PC-3 (cell line): ENCODE results near the gene GSK3B. TPM values are rescaled to one million over a fixed set of nuclear protein-coding genes. Genes with fewer than 3 reads are reported as not detected.

Experiments used
- ATAC-seq: fragments of 200-7000 bp; cut with Tn5 transposase; 2 replicates; pipeline ENCODE4 v1.9.1; 2020; ENCODE audit warnings: mild to moderate bottlenecking, moderate library complexity
- BruUV-seq: library from RNA; stranded (reverse); fragments of 400-500 nt; replicated peaks from 2 replicates; lab custom pipeline; 2021; lab: Mats Ljungman, UMichigan
- CTCF ChIA-PET: fragments of 300-600 bp; sonication (Branson Sonifier 250); formaldehyde crosslinking; loops from one replicate; lab custom pipeline; 2022; ENCODE audit warnings: antibody characterized with exemption; lab: Charles Lee
- POLR2A ChIA-PET: fragments of 300-600 bp; sonication (Branson Sonifier 250); formaldehyde crosslinking; loops from one replicate; lab custom pipeline; 2022; ENCODE audit warnings: antibody characterized with exemption; ENCODE audit not compliant: unreplicated experiment; lab: Charles Lee
- DNase-seq: peaks from one replicate; pipeline ENCODE4 v3.0.0-alpha.2; 2015
- H2AFZ ChIP-seq: fragments of 300-600 bp; sonication (generic); 2 replicates; pipeline ENCODE4 v1.6.0; 2016; ENCODE audit warnings: antibody characterized with exemption, low read length
- H3F3A ChIP-seq: fragments of 300-600 bp; sonication (generic); one replicate; pipeline ENCODE4 v1.6.0; 2017; ENCODE audit warnings: antibody characterized with exemption, low read length, control low read depth, mild to moderate bottlenecking; ENCODE audit not compliant: unreplicated experiment
- H3K27ac ChIP-seq: fragments of 300-600 bp; sonication (generic); 2 replicates; pipeline ENCODE4 v1.5.1; 2016; ENCODE audit warnings: mild to moderate bottlenecking, low read length
- H3K27me3 ChIP-seq: fragments of 300-600 bp; sonication (generic); 2 replicates; pipeline ENCODE4 v1.6.1; 2016; ENCODE audit warnings: low read length, mixed read lengths
- H3K36me3 ChIP-seq: fragments of 300-600 bp; sonication (generic); 2 replicates; pipeline ENCODE4 v1.6.1; 2016; ENCODE audit warnings: low read depth, mixed run types, low read length, mixed read lengths
- H3K4me1 ChIP-seq: fragments of 300-600 bp; sonication (generic); 2 replicates; pipeline ENCODE4 v1.5.1; 2016; ENCODE audit warnings: low read length; ENCODE audit not compliant: insufficient read depth
- H3K4me2 ChIP-seq: fragments of 300-600 bp; sonication (generic); 2 replicates; pipeline ENCODE4 v1.6.0; 2016; ENCODE audit warnings: low read length
- H3K4me3 ChIP-seq: fragments of 300-600 bp; sonication (generic); 2 replicates; pipeline ENCODE4 v1.5.1; 2016; ENCODE audit warnings: mild to moderate bottlenecking, low read length, mixed read lengths
- H3K79me2 ChIP-seq: fragments of 300-600 bp; sonication (generic); 2 replicates; pipeline ENCODE4 v1.6.1; 2017; ENCODE audit warnings: low read length, mixed read lengths
- H3K9ac ChIP-seq: fragments of 300-600 bp; sonication (generic); 2 replicates; pipeline ENCODE4 v1.6.0; 2016; ENCODE audit warnings: mild to moderate bottlenecking, low read length
- H3K9me2 ChIP-seq: fragments of 300-600 bp; sonication (generic); replicated peaks from 2 replicates; pipeline ENCODE4 v1.6.1; 2016; ENCODE audit warnings: mixed run types, low read length, mixed read lengths
- H3K9me3 ChIP-seq: fragments of 300-600 bp; sonication (generic); 2 replicates; pipeline ENCODE4 v1.6.1; 2016; ENCODE audit warnings: low read length, mixed read lengths
- H4K20me1 ChIP-seq: fragments of 300-600 bp; sonication (generic); 2 replicates; pipeline ENCODE4 v1.6.1; 2016; ENCODE audit warnings: low read length, mixed read lengths
- CTCF ChIP-seq: fragments of 300-600 bp; sonication (generic); conservative IDR thresholded peaks from 2 replicates; pipeline ENCODE4 v1.5.1; 2017; ENCODE audit warnings: antibody characterized with exemption, low read depth, mild to moderate bottlenecking, low read length
- EZH2 ChIP-seq: fragments of 300-600 bp; sonication (generic); IDR thresholded peaks from one replicate; pipeline ENCODE4 v1.6.1; 2017; ENCODE audit warnings: antibody characterized with exemption, mild to moderate bottlenecking, low read length; ENCODE audit not compliant: unreplicated experiment
- EZH2phosphoT487 ChIP-seq: fragments of 300-600 bp; sonication (generic); IDR thresholded peaks from 2 replicates; pipeline ENCODE4 v1.6.1; 2018; ENCODE audit warnings: mild to moderate bottlenecking, antibody characterized with exemption, low read length, borderline replicate concordance
- intact Hi-C: fragments of 100-400 bp; cut with micrococcal nuclease; formaldehyde crosslinking; loops from 2 replicates; pipeline ENCODE4 v1.9.0; 2023
- total RNA-seq: library from RNA; depleted of rRNA; stranded (reverse); fragments of >200 nt; gene quantifications from 2 replicates; pipeline ENCODE4 v1.2.3, GENCODE V29; 2014

Gene GSK3B
- total RNA-seq, 1 experiment from 2014 or later, result 55.8 TPM

GRCh38 chr3:120101624-120102023, 7.4 kb upstream of the GSK3B start:
- ATAC-seq (no peak), DNase-seq (no peak)
- Histone ChIP-seq H2AFZ (no peak overlapping the region), H4K20me1 (no peaks in the 10 kb centered on the region), H3K36me3 (peaks cover 7% of the 10 kb centered on the region; the same call in 1 of the 2 replicates), H3K79me2 (peaks cover 16% of the 10 kb centered on the region), H3K4me3 (no peak overlapping the region), H3K4me2 (no peak overlapping the region), H3K27ac (no peak overlapping the region), H3K27me3 (no peaks in the 10 kb centered on the region), H3K9ac (no peak overlapping the region), H3K9me3 (no peaks in the 10 kb centered on the region), H3K9me2 (no peaks in the 10 kb centered on the region), H3F3A (no peaks in the 10 kb centered on the region), H3K4me1 (0 out of 2 replicates have a peak, but pooled peaks cover 5% of the 10 kb centered on the region)
- intact Hi-C loops, result no loop called here
- CTCF ChIA-PET, result no interaction called here
- TF ChIP-seq EZH2 (no peak), EZH2phosphoT487 (no peak), CTCF (no peak)
- no TSS peak for BruUV-seq
- POLR2A ChIA-PET, result no interaction called here

- intact Hi-C loops, result no loop called here
- ChIA-PET CTCF (interaction anchor here (0.7 kb wide), 1 partner anchor 84 kb away, joined by 3 read pairs; no protein-coding TSS in a partner anchor), POLR2A (no interaction called here)
- ATAC-seq (no peak), DNase-seq (no peak)
- Histone ChIP-seq H3K79me2 (peaks cover 25% of the 10 kb centered on the region), H3K4me2 (no peak overlapping the region), H3K9me3 (no peaks in the 10 kb centered on the region), H3K9ac (no peak overlapping the region), H3K36me3 (peaks cover 7% of the 10 kb centered on the region; the same call in 1 of the 2 replicates), H2AFZ (no peak overlapping the region), H3F3A (no peaks in the 10 kb centered on the region), H3K4me3 (no peak overlapping the region), H3K4me1 (peaks cover 12% of the 10 kb centered on the region; the same call in 1 of the 2 replicates), H3K9me2 (no peaks in the 10 kb centered on the region), H3K27me3 (no peaks in the 10 kb centered on the region), H4K20me1 (no peaks in the 10 kb centered on the region), H3K27ac (no peak overlapping the region)
- BruUV-seq, result no TSS peak
- TF ChIP-seq EZH2phosphoT487 (no peak), CTCF (no peak), EZH2 (no peak)
Measured at GRCh38 chr3:120100711-120101110, 6.5 kb upstream of the GSK3B start.

GRCh38 chr3:120098710-120099109, 4.5 kb upstream of the GSK3B start:
- no peak for ATAC-seq
- intact Hi-C loops, result no loop called here
- peaks cover 12% of the 10 kb centered on the region; the same call in 1 of the 2 replicates for H3K4me1 ChIP-seq
- no peak overlapping the region for H3K4me3 ChIP-seq
- H3K27me3 ChIP-seq, result no peaks in the 10 kb centered on the region
- DNase-seq, result no peak
- H3K9me3 ChIP-seq, result no peaks in the 10 kb centered on the region
- H3K79me2 ChIP-seq, result peaks cover 29% of the 10 kb centered on the region
- H3K36me3 ChIP-seq, result peaks cover 7% of the 10 kb centered on the region; the same call in 1 of the 2 replicates
- no peak overlapping the region for H3K27ac ChIP-seq
- no peaks in the 10 kb centered on the region for H3F3A ChIP-seq
- H2AFZ ChIP-seq, result no peak overlapping the region
- no peaks in the 10 kb centered on the region for H4K20me1 ChIP-seq
- no peak overlapping the region for H3K9ac ChIP-seq
- ChIA-PET CTCF (no interaction called here), POLR2A (no interaction called here)
- no peak for TF ChIP-seq CTCF
- TF ChIP-seq EZH2, result no peak
- TF ChIP-seq EZH2phosphoT487, result no peak
- no peaks in the 10 kb centered on the region for H3K9me2 ChIP-seq
- no TSS peak for BruUV-seq
- no peak overlapping the region for H3K4me2 ChIP-seq
